Psoas muscle (tissue), 8 donors: ENCODE results near the gene DCC. TPM values are rescaled to one million over a fixed set of nuclear protein-coding genes. Genes with fewer than 3 reads are reported as not detected.

Experiments used
- ATAC-seq, 4 donors: fragments of 200-7000 bp; cut with Tn5 transposase; one replicate each; pipeline ENCODE4 v1.9.1; 2020; ENCODE audit warnings: moderate library complexity in 3 of 4, mild to moderate bottlenecking in 2 of 4
- DNase-seq, 2 donors: peaks; one replicate each; pipeline ENCODE4 v3.0.0-alpha.2; 2020
- H3K27ac ChIP-seq: fragments of 200-600 bp; one replicate; pipeline ENCODE4 v1.8.0; 2022
- H3K27me3 ChIP-seq, 3 donors: fragments of 200-600 bp in 1 of 3; one replicate each; pipeline versions ENCODE4 v1.6.1 to v1.8.0; 2013 to 2022; ENCODE audit warnings: low read length in 2 of 3, mild to moderate bottlenecking in 2 of 3, moderate library complexity in 1 of 3; ENCODE audit not compliant: insufficient read depth in 3 of 3
- H3K36me3 ChIP-seq, 2 donors: fragments of 200-600 bp in 1 of 2; one replicate each; pipeline versions ENCODE4 v1.6.1 to v1.8.0; 2013 to 2022; ENCODE audit warnings: low read depth in 1 of 2, mild to moderate bottlenecking in 1 of 2, moderate library complexity in 1 of 2; ENCODE audit not compliant: insufficient read depth in 1 of 2
- H3K4me1 ChIP-seq: fragments of 200-600 bp; one replicate; pipeline ENCODE4 v1.8.0; 2022
- H3K4me3 ChIP-seq: fragments of 200-600 bp; one replicate; pipeline ENCODE4 v1.8.0; 2022; ENCODE audit warnings: mild to moderate bottlenecking
- H3K9me3 ChIP-seq: fragments of 200-600 bp; one replicate; pipeline ENCODE4 v1.8.0; 2022
- CTCF ChIP-seq: fragments of 200-600 bp; IDR thresholded peaks from one replicate; pipeline ENCODE4 v1.8.0; 2022; ENCODE audit warnings: antibody characterized with exemption
- WGBS, 3 donors: extraction: QIAGEN DNeasy Blood & Tissue Kit; methylation state at CpG; one replicate each; pipeline versions ENCODE4 v1.1.6 to v1.1.7; 2013; 5-methylcytosine and 5-hydroxymethylcytosine counted together
- intact Hi-C, 2 donors: fragments of 100-400 bp; cut with DNase I; formaldehyde crosslinking; loops; one replicate each; pipeline versions ENCODE4 v1.11.0 to v1.14.2; 2022
- polyA plus RNA-seq, 3 donors: library from polyadenylated mRNA; stranded (reverse); fragments of 200-250 nt; gene quantifications; one replicate each; pipeline ENCODE4 v1.2.3, GENCODE V29; 2013
- total RNA-seq, 4 donors: library from RNA; stranded (reverse); fragmentation: NEBNext Ultra II Directional in 2 of 4; extraction: Animal tissue kit (Norgen Biotek cat#: 25700) in 2 of 4; gene quantifications; one replicate each; pipeline versions ENCODE4 v1.2.1 to v1.2.4, GENCODE V29; 2021 to 2023
- donor health status: healthy with polysubstance abuse.
- donor health status: DM: no; HTN: no; CAD: no; lungs with moderate emphysema.
- donor health status: Bipolar disorder and iron deficiency.
- donor health status: healthy.
- donor health status: DM: yes; HTN: yes; CAD: no.
- donor health status: DM: no; HTN: no; CAD: no.
- donor health status: DM: no; HTN: no; CAD: no.
- donor health status: DM: yes; HTN: yes; CAD: no.

Gene DCC
- total and polyA plus RNA-seq, 7 donors: 0.01 to 0.02 TPM; not detected in 5

- no peak for DNase-seq
- Histone ChIP-seq H3K4me3 (no peak overlapping the region), H3K9me3 (no peaks in the 10 kb centered on the region), H3K27ac (no peak overlapping the region), H3K27me3 (no peaks in the 10 kb centered on the region), H3K4me1 (no peaks in the 10 kb centered on the region), H3K36me3 (no peaks in the 10 kb centered on the region)
- WGBS, 3 donors: 67 to 73% (median 71%) methylated on average over 2 of the region's 2 CpGs
- no peak for ATAC-seq
- no peak for TF ChIP-seq CTCF
- intact Hi-C loops: no loop called here
Measured at GRCh38 chr18:52484977-52485376, 145.0 kb downstream of the DCC start.

DNA sequence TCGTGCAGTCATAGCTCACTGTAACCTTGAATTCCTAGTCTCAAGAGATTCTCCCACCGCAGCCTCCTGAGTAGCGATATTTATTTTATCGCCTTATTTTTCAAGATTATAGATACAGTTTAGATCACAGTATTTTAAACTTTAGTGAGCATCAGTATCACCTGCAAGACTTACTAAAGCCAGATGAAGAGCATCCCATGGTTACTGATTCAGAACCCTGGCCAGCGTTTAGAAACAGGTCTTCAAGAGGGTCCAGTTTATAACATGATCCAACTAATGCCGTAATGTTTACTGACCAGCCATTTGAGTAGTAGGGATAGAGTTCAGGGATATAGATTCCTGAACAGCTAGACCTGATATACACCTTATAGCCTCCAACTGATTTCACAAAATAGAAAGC is 146.1 kb downstream of the DCC start:
- DNase-seq: no peak
- H3K4me1 ChIP-seq: no peaks in the 10 kb centered on the region
- no peaks in the 10 kb centered on the region for H3K36me3 ChIP-seq
- no peak overlapping the region for H3K4me3 ChIP-seq
- no peaks in the 10 kb centered on the region for H3K27me3 ChIP-seq
- intact Hi-C loops: no loop called here
- no peak for ATAC-seq
- no peak for TF ChIP-seq CTCF
- WGBS, 3 donors: 89 to 92% (median 92%) methylated on average over 6 of the region's 6 CpGs
- H3K27ac ChIP-seq: no peak overlapping the region
- no peaks in the 10 kb centered on the region for H3K9me3 ChIP-seq

DNA sequence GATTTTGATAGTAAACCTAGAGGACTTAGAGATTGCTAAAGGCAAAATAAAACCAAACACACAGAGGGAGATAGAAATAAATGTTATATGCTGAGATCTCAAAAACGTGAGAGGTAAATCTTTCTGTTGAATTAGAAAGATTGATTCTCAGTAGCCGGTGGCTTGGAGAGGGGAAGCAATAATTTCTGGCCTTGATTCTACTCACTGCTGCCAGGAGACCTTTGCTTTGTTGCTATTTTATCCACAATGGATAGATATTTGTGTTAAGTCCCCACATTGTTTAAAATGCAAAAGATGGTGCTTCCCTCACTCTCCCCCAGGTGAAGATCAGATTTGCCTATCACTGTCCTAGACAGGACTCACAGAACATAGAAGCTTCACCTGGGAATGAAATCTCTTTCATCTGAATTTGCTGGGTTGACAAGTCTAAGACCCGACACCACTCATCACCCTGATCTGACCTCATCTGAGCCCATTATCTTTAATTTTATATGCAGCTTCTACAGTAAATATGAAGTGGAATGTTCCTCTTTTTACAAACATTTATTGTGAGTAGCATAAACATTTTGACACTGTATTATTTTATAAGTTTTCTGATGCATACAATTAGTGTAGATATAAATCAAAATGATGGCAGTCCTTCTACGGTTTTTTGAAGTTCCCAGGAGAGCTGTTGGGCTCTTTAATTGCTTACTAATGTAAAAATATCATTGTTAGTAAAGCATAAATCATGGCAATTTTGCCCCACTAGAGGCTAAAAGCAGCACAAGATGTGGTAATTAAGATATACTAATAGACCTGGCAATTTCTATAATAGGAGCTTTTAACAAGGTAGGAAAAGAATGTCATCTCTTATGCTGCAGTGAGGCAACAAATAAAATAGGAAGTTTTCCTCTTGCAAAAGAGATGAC is 149.7 kb downstream of the DCC start:
- Histone ChIP-seq H3K9me3 (no peaks in the 10 kb centered on the region), H3K27me3 (no peaks in the 10 kb centered on the region), H3K4me3 (no peak overlapping the region), H3K27ac (no peak overlapping the region), H3K36me3 (no peaks in the 10 kb centered on the region), H3K4me1 (no peaks in the 10 kb centered on the region)
- no peak for ATAC-seq
- WGBS, 3 donors: 43 to 54% (median 50%) methylated on average over 4 of the region's 4 CpGs
- intact Hi-C loops: loop anchor here in 1 of 2 donors (5.0 kb wide), 1 partner anchor 53 kb away; no protein-coding TSS in a partner anchor
- no peak for TF ChIP-seq CTCF
- DNase-seq: no peak

GRCh38 chr18:52496426-52496825 is 156.4 kb downstream of the DCC start:
- no peak for TF ChIP-seq CTCF
- no peak for ATAC-seq
- intact Hi-C loops: no loop called here

More at GRCh38 chr18:52496426-52496825, 156.4 kb downstream of the DCC start:
- Histone ChIP-seq H3K4me3 (no peak overlapping the region), H3K4me1 (no peaks in the 10 kb centered on the region), H3K27ac (no peak overlapping the region), H3K36me3 (no peaks in the 10 kb centered on the region), H3K27me3 (no peaks in the 10 kb centered on the region), H3K9me3 (no peaks in the 10 kb centered on the region)
- DNase-seq: no peak
